GM12874 (cell line): ENCODE measurements around the gene CYTH1.

Experiments used
- CTCF ChIP-seq: IDR thresholded peaks from 2 replicates; pipeline ENCODE4 v1.5.1; 2011; ENCODE audit warnings: low read depth, mild to moderate bottlenecking, control low read depth, low read length, moderate library complexity; ENCODE audit not compliant: insufficient read depth

The CYTH1 gene

DNA sequence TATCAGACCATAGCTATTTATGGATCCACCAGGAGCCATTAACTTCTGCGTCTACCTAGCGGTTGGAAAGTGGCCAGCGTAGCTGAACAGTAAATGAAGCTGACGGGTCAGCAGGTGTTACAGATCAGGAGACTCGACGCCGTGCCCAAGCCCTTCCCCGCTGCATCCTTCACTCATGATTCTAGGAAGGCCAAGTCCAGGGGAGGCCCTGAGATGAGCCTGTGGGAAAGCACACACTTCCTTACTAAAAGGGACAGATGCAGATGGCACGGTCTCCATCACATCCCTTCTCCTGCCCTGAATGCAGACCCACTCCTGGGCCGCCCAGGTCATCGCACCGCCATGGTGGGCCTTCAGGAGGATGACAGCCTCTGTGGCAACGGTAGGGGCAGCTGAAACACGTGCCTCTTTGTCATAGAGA, 137.1 kb downstream of the CYTH1 start:
- no peak for TF ChIP-seq CTCF

- no peak for TF ChIP-seq CTCF
These were observed 137.8 kb downstream of the CYTH1 start for GRCh38 chr17:78644224-78644623.

DNA sequence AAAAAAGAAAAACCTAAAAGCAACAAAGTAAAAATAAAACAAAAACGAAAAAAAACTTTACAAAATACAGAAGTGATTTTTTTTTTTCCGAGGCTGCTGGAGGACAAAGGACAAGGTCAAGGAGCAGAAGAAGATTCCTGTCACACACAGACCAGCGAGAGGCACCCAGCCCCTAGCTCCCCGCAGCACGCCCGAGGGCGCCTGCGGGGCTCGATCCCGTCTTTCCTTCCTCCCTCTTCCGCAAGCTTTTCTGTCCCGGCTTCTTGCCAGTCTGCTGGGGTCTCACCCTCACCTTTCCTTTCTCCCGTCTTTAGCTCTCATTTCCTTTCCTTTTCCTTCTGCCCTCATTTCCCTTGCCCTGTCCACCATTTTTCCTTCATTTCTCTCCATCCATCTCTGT, 138.7 kb downstream of the CYTH1 start:
- TF ChIP-seq CTCF = no peak

DNA sequence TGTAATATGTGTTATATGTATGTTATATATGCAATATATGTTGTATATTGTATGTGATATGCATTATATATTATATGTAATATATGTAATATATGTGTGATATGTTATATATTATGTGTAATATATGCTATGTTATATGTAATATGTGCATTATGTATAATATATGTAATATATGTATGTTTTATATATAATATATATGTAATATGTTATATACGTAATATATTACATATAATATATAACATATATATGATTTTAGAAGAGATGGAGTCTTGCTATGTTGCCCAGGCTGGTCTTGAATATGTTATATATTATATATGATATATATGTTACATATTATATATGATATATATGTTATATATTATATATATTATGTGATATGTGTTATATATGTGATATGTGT, 139.4 kb downstream of the CYTH1 start:
- no peak for TF ChIP-seq CTCF

- no peak for TF ChIP-seq CTCF
These were observed 140.4 kb downstream of the CYTH1 start for GRCh38 chr17:78641666-78642065.

DNA sequence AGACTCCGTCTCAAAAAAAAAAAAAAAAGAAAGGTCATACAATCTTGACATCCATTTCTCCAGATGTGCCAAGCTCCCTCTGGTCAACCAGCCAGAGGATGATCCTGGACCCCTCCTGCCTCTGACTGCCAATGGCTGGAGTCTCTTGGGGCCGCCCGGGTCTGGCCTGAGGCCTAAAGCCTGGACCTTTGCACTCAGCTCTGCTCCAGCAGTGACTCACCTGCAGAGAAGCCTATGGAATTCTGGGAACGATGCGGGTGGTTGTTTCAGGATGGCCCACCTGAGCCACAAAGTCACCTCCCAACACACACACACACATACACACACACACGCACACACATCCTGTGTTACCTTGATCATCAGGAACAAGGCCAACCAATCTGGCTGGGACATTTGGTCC, 140.8 kb downstream of the CYTH1 start:
- TF ChIP-seq CTCF = no peak

DNA sequence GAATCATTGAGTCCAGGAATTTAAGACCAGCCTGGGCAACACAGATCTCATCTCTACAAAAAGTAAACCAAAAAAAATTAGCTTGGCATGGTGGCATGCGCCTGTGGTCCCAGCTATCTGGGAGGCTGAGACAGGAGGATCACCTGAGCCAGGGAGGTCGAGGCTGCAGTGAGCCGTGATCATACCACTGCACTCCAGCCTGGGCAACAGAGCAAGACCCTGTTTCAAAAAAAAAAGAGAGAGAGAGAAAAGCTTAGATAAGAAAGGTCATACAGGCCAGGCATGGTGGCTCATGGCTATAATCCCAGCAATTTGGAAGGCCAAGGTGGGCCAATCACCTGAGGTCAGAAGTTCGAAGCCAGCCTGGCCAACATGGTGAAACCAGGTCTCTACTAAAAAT, 141.4 kb downstream of the CYTH1 start:
- TF ChIP-seq CTCF = no peak
